ENCODE results near the gene MATCAP1. TPM values are rescaled to one million over a fixed set of nuclear protein-coding genes. Genes with fewer than 3 reads are reported as not detected.
A peak's percentile ranks its signal among the peaks of the same experiment; 100 is the strongest.

The MATCAP1 gene
- total and polyA plus RNA-seq, 2 of the 8 experiments (the other 6 are each of a cell fraction or from before 2014, with no cell fraction given) = 22.9 to 27.5 TPM

GRCh38 chr16:67149276-67150046 is 34.3 kb downstream of the MATCAP1 start:
- CTCF ChIA-PET (ENCODE audit: partially characterized antibody) = interaction anchor here (0.7 to 5.3 kb wide), 18 partner anchors 8 to 197 kb away, joined by 3 to 38 read pairs (median 3); partner anchors contain the start of gene NOL3
- H3K14ac ChIP-seq (ENCODE audit: insufficient read length) = no peak overlapping the region
- peaks cover 0 to 11% (median 8%) of the 10 kb centered on the region in 4 experiments; a peak in 5 of 7 replicates for H3K4me1 ChIP-seq (replicated peaks in 1 of 4; ENCODE audit: control insufficient read depth in 3 of 4, insufficient read depth in 4 of 4, low read length in 3 of 4)
- peak overlapping the region; percentile 80 to 92 for H3K4me2 ChIP-seq (ENCODE audit: insufficient read depth in 1 of 2, low read depth in 2 of 2, low read length in 2 of 2)
- 0 out of 2 replicates have a peak overlapping the region, but pooled peaks have one; percentile 28 for H2AFZ ChIP-seq (ENCODE audit: low read length)
- H3K79me2 ChIP-seq (ENCODE audit: control insufficient read depth in 1 of 2, insufficient read depth in 2 of 2, low read length in 2 of 2) = no peaks in the 10 kb centered on the region
- no peak overlapping the region for H3K56ac ChIP-seq (replicated peaks; ENCODE audit: insufficient read length, low read depth, low read length)
- H2BK5ac ChIP-seq (ENCODE audit: low read depth, low read length) = no peak overlapping the region; the same call in 1 of the 2 replicates
- peaks cover 3 to 23% of the 10 kb centered on the region in 2 experiments for H4K20me1 ChIP-seq (replicated peaks in 1 of 2; ENCODE audit: control insufficient read depth in 1 of 2, insufficient read depth in 2 of 2, low read length in 2 of 2)
- FAIRE-seq (no peak), DNase-seq (ENCODE audit: low read depth in 1 of 2, low spot score in 2 of 2) (peak in 1 of 2 experiments; percentile 64)
- H2BK120ac ChIP-seq (replicated peaks; ENCODE audit: low read depth, low read length) = no peak overlapping the region
- POLR2A ChIA-PET (ENCODE audit: partially characterized antibody) = interaction anchor here (1.2 to 1.7 kb wide), 7 partner anchors 11 to 119 kb away, joined by 3 to 6 read pairs (median 5); partner anchors contain the start of genes FBXL8, HSF4 and TRADD
- no peak overlapping the region for H3K9ac ChIP-seq (replicated peaks in 1 of 4; ENCODE audit: extremely low read depth in 1 of 4, low read depth in 3 of 4, low read length in 3 of 4)
- H3K79me1 ChIP-seq (ENCODE audit: low read depth, low read length) = no peaks in the 10 kb centered on the region
- no peaks in the 10 kb centered on the region; a peak in 1 of 4 replicates for H3K9me3 ChIP-seq (ENCODE audit: insufficient read depth in 2 of 2, low read depth in 1 of 2, low read length in 1 of 2)
- peak overlapping the region; percentile 62 to 75 (median 72); a peak in 5 of 8 replicates for H3K4me3 ChIP-seq (ENCODE audit: extremely low read depth in 1 of 4, insufficient read depth in 2 of 4, low read depth in 3 of 4, low read length in 4 of 4)
- no peak overlapping the region for H3K23ac ChIP-seq (ENCODE audit: insufficient read length)
- 70% methylated on average over 73 of the region's 77 CpGs; no CpG with 5 or more reads in 1 of the 2 experiments for WGBS, 2 experiments (ENCODE audit: extremely low coverage in 1 of 2, insufficient coverage in 1 of 2, insufficient read length in 1 of 2, insufficient replicate concordance in 2 of 2, low coverage in 1 of 2, low lambda C conversion rate in 2 of 2, missing lambda C conversion rate in 1 of 2)
- no peak overlapping the region; the same call in 1 of the 2 replicates for H4K8ac ChIP-seq (ENCODE audit: extremely low read depth, insufficient read depth, low read length)
- no peak overlapping the region for H3K4ac ChIP-seq (replicated peaks; ENCODE audit: insufficient read length, low read depth, low read length)
- H3K27ac ChIP-seq (ENCODE audit: low read depth, low read length) = no peak overlapping the region
- H3K36me3 ChIP-seq (ENCODE audit: control insufficient read depth in 2 of 4, insufficient read depth in 4 of 4, low read length in 3 of 4) = peaks cover 11 to 23% (median 17%) of the 10 kb centered on the region in 4 experiments; a peak in 6 of 8 replicates
- H4K5ac ChIP-seq (ENCODE audit: insufficient read length, low read depth, low read length) = no peak overlapping the region
- H3K23me2 ChIP-seq (ENCODE audit: low read depth, low read length) = peaks cover 13% of the 10 kb centered on the region; the same call in 1 of the 2 replicates
- no peak overlapping the region for H2BK12ac ChIP-seq (ENCODE audit: low read depth, low read length)
- no peak overlapping the region for H4K91ac ChIP-seq (replicated peaks; ENCODE audit: insufficient read length, low read length)
- peaks cover 19 to 41% (median 34%) of the 10 kb centered on the region in 4 experiments for H3K27me3 ChIP-seq (replicated peaks in 1 of 4; ENCODE audit: control insufficient read depth in 3 of 4, extremely low read depth in 1 of 4, insufficient read depth in 3 of 4, low read length in 3 of 4)
- H2AK5ac ChIP-seq (ENCODE audit: low read depth, low read length) = no peak overlapping the region
- no peak overlapping the region for H2BK15ac ChIP-seq (ENCODE audit: low read length)
- H2BK20ac ChIP-seq (ENCODE audit: low read length) = no peak overlapping the region
- peak overlapping the region; percentile 75 for H3K18ac ChIP-seq (ENCODE audit: extremely low read depth, low read length)
- TF ChIP-seq ZNF274 (IDR thresholded peaks at IDR 0.05; ENCODE audit: borderline replicate concordance, extremely low read depth, low read length) (no peak), PHF8 (conservative IDR thresholded peaks at IDR 0.05; ENCODE audit: low read depth, low read length) (0 out of 2 replicates have a peak, but pooled peaks have one; percentile 13), SIRT6 (IDR thresholded peaks at IDR 0.05; ENCODE audit: low read length) (no peak), BCL11A (IDR thresholded peaks at IDR 0.05; ENCODE audit: low read depth in 2 of 2, low read length in 2 of 2) (no peak), SUZ12 (IDR thresholded peaks at IDR 0.05; ENCODE audit: low read length) (peak; percentile 13; the same call in 1 of the 2 replicates)
- TF ChIP-seq, protein P1, sequence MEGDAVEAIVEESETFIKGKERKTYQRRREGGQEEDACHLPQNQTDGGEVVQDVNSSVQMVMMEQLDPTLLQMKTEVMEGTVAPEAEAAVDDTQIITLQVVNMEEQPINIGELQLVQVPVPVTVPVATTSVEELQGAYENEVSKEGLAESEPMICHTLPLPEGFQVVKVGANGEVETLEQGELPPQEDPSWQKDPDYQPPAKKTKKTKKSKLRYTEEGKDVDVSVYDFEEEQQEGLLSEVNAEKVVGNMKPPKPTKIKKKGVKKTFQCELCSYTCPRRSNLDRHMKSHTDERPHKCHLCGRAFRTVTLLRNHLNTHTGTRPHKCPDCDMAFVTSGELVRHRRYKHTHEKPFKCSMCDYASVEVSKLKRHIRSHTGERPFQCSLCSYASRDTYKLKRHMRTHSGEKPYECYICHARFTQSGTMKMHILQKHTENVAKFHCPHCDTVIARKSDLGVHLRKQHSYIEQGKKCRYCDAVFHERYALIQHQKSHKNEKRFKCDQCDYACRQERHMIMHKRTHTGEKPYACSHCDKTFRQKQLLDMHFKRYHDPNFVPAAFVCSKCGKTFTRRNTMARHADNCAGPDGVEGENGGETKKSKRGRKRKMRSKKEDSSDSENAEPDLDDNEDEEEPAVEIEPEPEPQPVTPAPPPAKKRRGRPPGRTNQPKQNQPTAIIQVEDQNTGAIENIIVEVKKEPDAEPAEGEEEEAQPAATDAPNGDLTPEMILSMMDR (IDR thresholded peaks at IDR 0.05; ENCODE audit: control extremely low read depth in 1 of 3, insufficient read depth in 1 of 3, low read depth in 1 of 3, low read length in 3 of 3) = peak in 2 of 3 experiments; percentile 71 to 91; a peak in 3 of 4 replicates
- TF ChIP-seq, protein P2, sequence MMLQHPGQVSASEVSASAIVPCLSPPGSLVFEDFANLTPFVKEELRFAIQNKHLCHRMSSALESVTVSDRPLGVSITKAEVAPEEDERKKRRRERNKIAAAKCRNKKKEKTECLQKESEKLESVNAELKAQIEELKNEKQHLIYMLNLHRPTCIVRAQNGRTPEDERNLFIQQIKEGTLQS (IDR thresholded peaks at IDR 0.05; ENCODE audit: insufficient read depth, low read depth, low read length) = no peak
